PC-9 (cell line): Measurements from ENCODE around the gene SLX4.

Experiments
- CTCF ChIP-seq: fragments of 200-600 bp; sonication (generic); conservative IDR thresholded peaks from 2 replicates; pipeline ENCODE4 v1.6.1; 2017; ENCODE audit warnings: mixed run types, antibody characterized with exemption, mild to moderate bottlenecking, moderate library complexity
- EZH2 ChIP-seq: fragments of 200-600 bp; sonication (generic); IDR thresholded peaks from 2 replicates; pipeline ENCODE4 v1.8.0; 2017; ENCODE audit warnings: antibody characterized with exemption, low read depth

- no peak for TF ChIP-seq CTCF
- TF ChIP-seq EZH2 = no peak
Observed at GRCh38 chr16:3532741-3533140, 78.7 kb downstream of the SLX4 start.
